ENCODE results near the gene EVC2. TPM values are rescaled to one million over a fixed set of nuclear protein-coding genes. Genes with fewer than 3 reads are reported as not detected.

EVC2 gene
- total RNA-seq, 1 donor from 2014 or later, result 8.2 TPM

DNA sequence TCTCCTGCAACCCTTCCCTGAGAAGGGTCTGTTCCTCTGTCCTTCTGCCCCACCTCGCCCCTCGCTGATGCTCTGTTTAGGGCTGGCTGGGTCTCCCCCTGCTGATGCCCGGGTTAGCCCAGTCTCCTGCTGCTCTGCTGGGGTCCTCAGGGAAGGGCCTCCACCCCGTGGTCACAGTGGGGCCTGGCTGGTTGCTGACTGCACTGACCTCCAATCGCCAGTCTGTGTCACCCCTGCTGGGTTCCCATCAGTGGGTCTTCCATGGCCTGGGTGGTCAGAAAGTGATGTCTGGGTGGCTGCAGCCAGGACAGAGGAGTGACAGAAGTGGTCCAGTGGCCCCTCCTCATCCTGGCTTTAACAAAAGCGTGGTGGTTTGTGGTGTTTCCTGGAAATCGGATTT lies 47.3 kb upstream of the EVC2 start:
- Histone ChIP-seq H3K36me3 (ENCODE audit: control insufficient read depth, insufficient read depth, low read length) (peaks cover 25% of the 10 kb centered on the region), H3K4me3 (ENCODE audit: low read depth, low read length) (no peak overlapping the region), H3K27me3 (ENCODE audit: control insufficient read depth, insufficient read depth, low read length) (no peaks in the 10 kb centered on the region)
- FAIRE-seq (no peak), DNase-seq (ENCODE audit: low read depth) (no peak)
- TF ChIP-seq, protein P1, sequence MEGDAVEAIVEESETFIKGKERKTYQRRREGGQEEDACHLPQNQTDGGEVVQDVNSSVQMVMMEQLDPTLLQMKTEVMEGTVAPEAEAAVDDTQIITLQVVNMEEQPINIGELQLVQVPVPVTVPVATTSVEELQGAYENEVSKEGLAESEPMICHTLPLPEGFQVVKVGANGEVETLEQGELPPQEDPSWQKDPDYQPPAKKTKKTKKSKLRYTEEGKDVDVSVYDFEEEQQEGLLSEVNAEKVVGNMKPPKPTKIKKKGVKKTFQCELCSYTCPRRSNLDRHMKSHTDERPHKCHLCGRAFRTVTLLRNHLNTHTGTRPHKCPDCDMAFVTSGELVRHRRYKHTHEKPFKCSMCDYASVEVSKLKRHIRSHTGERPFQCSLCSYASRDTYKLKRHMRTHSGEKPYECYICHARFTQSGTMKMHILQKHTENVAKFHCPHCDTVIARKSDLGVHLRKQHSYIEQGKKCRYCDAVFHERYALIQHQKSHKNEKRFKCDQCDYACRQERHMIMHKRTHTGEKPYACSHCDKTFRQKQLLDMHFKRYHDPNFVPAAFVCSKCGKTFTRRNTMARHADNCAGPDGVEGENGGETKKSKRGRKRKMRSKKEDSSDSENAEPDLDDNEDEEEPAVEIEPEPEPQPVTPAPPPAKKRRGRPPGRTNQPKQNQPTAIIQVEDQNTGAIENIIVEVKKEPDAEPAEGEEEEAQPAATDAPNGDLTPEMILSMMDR (IDR thresholded peaks at IDR 0.05; ENCODE audit: insufficient read depth, low read length, severe bottlenecking), result no peak

- DNase-seq (ENCODE audit: low read depth) (no peak), FAIRE-seq (no peak)
- Histone ChIP-seq H3K36me3 (ENCODE audit: control insufficient read depth, insufficient read depth, low read length) (peaks cover 25% of the 10 kb centered on the region), H3K27me3 (ENCODE audit: control insufficient read depth, insufficient read depth, low read length) (no peaks in the 10 kb centered on the region), H3K4me3 (ENCODE audit: low read depth, low read length) (no peak overlapping the region)
- TF ChIP-seq, protein P1 (IDR thresholded peaks at IDR 0.05; ENCODE audit: insufficient read depth, low read length, severe bottlenecking), result no peak
Observed at GRCh38 chr4:5755161-5755560, 46.8 kb upstream of the EVC2 start.

- DNase-seq (ENCODE audit: low read depth) (no peak), FAIRE-seq (peak; percentile 62)
- Histone ChIP-seq H3K36me3 (ENCODE audit: control insufficient read depth, insufficient read depth, low read length) (peaks cover 25% of the 10 kb centered on the region), H3K27me3 (ENCODE audit: control insufficient read depth, insufficient read depth, low read length) (no peaks in the 10 kb centered on the region), H3K4me3 (ENCODE audit: low read depth, low read length) (no peak overlapping the region)
- TF ChIP-seq, protein P1 (IDR thresholded peaks at IDR 0.05; ENCODE audit: insufficient read depth, low read length, severe bottlenecking), result no peak
Observed at GRCh38 chr4:5754529-5754881, 46.1 kb upstream of the EVC2 start.

GRCh38 chr4:5753766-5754528 lies 45.6 kb upstream of the EVC2 start:
- peak; percentile 76 for FAIRE-seq
- TF ChIP-seq, protein P1 (IDR thresholded peaks at IDR 0.05; ENCODE audit: insufficient read depth, low read length, severe bottlenecking), result no peak
- Histone ChIP-seq H3K36me3 (ENCODE audit: control insufficient read depth, insufficient read depth, low read length) (peaks cover 26% of the 10 kb centered on the region), H3K27me3 (ENCODE audit: control insufficient read depth, insufficient read depth, low read length) (no peaks in the 10 kb centered on the region), H3K4me3 (ENCODE audit: low read depth, low read length) (no peak overlapping the region)
- peak; percentile 85 for DNase-seq (ENCODE audit: low read depth)

DNA sequence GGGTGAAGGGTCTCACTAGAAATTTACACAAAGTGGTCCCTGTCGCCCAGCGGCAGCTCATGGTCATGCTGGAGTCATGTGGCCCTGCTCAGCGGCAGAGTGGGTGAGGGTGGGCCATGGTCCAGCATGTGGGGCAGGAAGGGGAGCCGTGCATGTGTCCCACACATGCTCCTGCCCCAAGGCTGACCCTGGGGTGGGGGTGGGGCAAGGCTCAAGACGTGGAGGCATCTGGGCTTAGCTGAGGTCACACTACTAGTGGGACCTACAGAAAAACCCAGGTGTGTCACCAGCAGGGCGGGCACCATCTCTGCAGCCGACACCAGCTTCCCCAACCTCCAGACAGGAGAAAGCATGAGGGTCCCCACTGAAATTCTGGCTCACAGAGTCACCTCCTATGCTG lies 45.0 kb upstream of the EVC2 start:
- TF ChIP-seq, protein P1 (IDR thresholded peaks at IDR 0.05; ENCODE audit: insufficient read depth, low read length, severe bottlenecking), result no peak
- DNase-seq (ENCODE audit: low read depth) (no peak), FAIRE-seq (no peak)
- no peaks in the 10 kb centered on the region for H3K27me3 ChIP-seq (ENCODE audit: control insufficient read depth, insufficient read depth, low read length)
- H3K36me3 ChIP-seq (ENCODE audit: control insufficient read depth, insufficient read depth, low read length), result peaks cover 26% of the 10 kb centered on the region
- no peak overlapping the region for H3K4me3 ChIP-seq (ENCODE audit: low read depth, low read length)

All from bronchial epithelial cell (primary cell).